Epithelial cell of esophagus (primary cell): ENCODE measurements around the gene RACGAP1.

Source experiments
- DNase-seq: peaks from one replicate; pipeline ENCODE4 v3.0.0; 2010; ENCODE audit warnings: low read depth
- H3K4me3 ChIP-seq: 2 replicates; pipeline ENCODE4 v1.5.1; 2011; ENCODE audit warnings: mild to moderate bottlenecking, low read length, control low read depth
- TF ChIP-seq, protein P1 (sequence below): IDR thresholded peaks from 2 replicates; pipeline ENCODE4 v1.5.1; 2011; ENCODE audit warnings: low read depth, mild to moderate bottlenecking, low read length, control low read depth, inconsistent platforms; ENCODE audit not compliant: insufficient read depth; ENCODE audit errors: missing control alignments

Gene RACGAP1

GRCh38 chr12:49944046-49944445 lies 81.2 kb downstream of the RACGAP1 start:
- TF ChIP-seq, protein P1, sequence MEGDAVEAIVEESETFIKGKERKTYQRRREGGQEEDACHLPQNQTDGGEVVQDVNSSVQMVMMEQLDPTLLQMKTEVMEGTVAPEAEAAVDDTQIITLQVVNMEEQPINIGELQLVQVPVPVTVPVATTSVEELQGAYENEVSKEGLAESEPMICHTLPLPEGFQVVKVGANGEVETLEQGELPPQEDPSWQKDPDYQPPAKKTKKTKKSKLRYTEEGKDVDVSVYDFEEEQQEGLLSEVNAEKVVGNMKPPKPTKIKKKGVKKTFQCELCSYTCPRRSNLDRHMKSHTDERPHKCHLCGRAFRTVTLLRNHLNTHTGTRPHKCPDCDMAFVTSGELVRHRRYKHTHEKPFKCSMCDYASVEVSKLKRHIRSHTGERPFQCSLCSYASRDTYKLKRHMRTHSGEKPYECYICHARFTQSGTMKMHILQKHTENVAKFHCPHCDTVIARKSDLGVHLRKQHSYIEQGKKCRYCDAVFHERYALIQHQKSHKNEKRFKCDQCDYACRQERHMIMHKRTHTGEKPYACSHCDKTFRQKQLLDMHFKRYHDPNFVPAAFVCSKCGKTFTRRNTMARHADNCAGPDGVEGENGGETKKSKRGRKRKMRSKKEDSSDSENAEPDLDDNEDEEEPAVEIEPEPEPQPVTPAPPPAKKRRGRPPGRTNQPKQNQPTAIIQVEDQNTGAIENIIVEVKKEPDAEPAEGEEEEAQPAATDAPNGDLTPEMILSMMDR, result no peak
- no peak for DNase-seq

DNA sequence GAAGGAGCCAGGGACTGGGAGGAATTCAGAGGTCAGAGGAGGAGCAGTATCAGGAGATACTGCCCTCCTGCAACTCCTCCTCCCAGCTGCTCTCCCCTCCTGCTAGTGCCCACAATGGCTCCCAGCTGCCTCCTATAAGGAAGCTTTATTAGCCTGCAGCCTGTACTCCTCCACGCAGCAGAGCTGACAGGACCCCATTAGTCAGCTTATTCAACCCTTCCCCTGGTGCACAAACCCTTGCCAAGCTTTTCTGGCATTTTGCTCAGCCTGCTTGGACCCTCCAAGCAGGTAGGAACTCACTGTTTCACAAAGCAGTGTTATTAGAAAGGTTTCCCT lies 81.7 kb downstream of the RACGAP1 start:
- no peak overlapping the region for H3K4me3 ChIP-seq
- TF ChIP-seq, protein P1, result no peak
- no peak for DNase-seq

More at GRCh38 chr12:49944046-49944445, 81.2 kb downstream of the RACGAP1 start:
- no peak overlapping the region for H3K4me3 ChIP-seq

- DNase-seq, result peak; percentile 65
- H3K4me3 ChIP-seq, result no peak overlapping the region
- TF ChIP-seq, protein P1, result no peak
Measured at GRCh38 chr12:49942921-49943624, 82.2 kb downstream of the RACGAP1 start.

GRCh38 chr12:49942512-49942893 lies 82.8 kb downstream of the RACGAP1 start:
- no peak for DNase-seq
- no peak overlapping the region for H3K4me3 ChIP-seq
- TF ChIP-seq, protein P1, result no peak

DNA sequence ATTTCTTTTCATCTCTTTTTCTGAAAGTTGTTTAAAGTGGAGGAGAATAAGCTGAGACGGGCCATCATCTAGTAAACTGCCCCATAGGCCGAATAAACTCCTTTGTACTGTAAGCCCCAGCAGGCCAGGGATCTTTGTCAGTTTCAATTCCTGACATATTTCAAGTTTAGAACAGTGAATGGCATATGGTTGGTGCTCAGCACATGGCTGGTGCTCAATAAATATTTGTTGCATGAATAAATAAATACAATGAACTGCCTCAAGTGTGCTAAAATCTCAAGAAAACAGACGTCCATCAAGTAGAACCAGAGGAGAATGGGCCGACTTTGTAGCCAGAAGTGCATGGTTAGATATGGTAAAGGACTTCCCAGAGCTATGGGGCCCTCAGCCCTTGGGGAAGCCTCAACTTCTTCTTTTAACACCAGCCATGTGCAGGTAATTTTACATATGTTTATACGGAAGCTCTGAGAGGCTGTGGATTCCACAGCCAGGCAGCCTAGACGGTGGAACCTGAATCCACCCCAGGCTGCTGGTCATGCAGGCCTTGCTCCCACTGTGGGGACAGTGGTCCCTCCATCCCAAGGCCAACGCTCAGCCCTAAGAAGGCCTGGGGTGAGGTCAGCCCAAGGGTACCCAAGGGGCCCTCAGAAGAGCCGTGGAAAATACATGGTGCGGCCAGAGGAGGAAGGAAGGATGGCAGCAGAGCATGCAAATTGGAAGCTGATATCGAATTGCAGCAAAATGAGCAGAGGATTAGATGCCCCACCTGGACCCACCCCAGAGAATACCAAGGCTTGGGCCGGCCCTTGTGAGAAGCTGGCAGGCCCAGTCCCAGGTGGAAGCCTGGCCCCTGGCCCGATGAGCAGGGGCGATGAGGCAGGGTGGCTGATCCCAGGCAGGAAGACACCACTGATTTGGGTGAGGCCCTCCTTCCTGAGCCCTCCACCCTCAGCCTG lies 83.5 kb downstream of the RACGAP1 start:
- H3K4me3 ChIP-seq, result no peak overlapping the region
- TF ChIP-seq, protein P1, result no peak
- DNase-seq, result no peak

GRCh38 chr12:49939707-49940106 lies 85.6 kb downstream of the RACGAP1 start:
- no peak for DNase-seq
- TF ChIP-seq, protein P1, result no peak
- H3K4me3 ChIP-seq, result no peak overlapping the region
